MM.1S (cell line): ENCODE results near the gene KIF5A.

Source experiments
- EZH2 ChIP-seq: fragments of 300-600 bp; sonication (generic); optimal IDR thresholded peaks from 2 replicates; pipeline ENCODE3; 2017; ENCODE audit warnings: low read depth, mild to moderate bottlenecking, antibody characterized with exemption, low read length, mixed read lengths
- EZH2phosphoT487 ChIP-seq: fragments of 300-600 bp; sonication (generic); IDR thresholded peaks from 2 replicates; pipeline ENCODE4 v1.6.1; 2018; ENCODE audit warnings: antibody characterized with exemption, low read length
- TF ChIP-seq, protein P1 (sequence below): fragments of 300-600 bp; sonication (generic); IDR thresholded peaks from 2 replicates; pipeline ENCODE4 v1.5.1; 2016; ENCODE audit warnings: antibody characterized with exemption, low read length, mixed read lengths

- no peak for TF ChIP-seq EZH2phosphoT487
- TF ChIP-seq, protein P1, sequence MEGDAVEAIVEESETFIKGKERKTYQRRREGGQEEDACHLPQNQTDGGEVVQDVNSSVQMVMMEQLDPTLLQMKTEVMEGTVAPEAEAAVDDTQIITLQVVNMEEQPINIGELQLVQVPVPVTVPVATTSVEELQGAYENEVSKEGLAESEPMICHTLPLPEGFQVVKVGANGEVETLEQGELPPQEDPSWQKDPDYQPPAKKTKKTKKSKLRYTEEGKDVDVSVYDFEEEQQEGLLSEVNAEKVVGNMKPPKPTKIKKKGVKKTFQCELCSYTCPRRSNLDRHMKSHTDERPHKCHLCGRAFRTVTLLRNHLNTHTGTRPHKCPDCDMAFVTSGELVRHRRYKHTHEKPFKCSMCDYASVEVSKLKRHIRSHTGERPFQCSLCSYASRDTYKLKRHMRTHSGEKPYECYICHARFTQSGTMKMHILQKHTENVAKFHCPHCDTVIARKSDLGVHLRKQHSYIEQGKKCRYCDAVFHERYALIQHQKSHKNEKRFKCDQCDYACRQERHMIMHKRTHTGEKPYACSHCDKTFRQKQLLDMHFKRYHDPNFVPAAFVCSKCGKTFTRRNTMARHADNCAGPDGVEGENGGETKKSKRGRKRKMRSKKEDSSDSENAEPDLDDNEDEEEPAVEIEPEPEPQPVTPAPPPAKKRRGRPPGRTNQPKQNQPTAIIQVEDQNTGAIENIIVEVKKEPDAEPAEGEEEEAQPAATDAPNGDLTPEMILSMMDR, result no peak
- no peak for TF ChIP-seq EZH2
Measured at GRCh38 chr12:57600395-57600794, 50.6 kb downstream of the KIF5A start.
